Thoracic aorta (tissue), 2 donors: ENCODE measurements around the gene MIGA2. TPM values are rescaled to one million over a fixed set of nuclear protein-coding genes. Genes with fewer than 3 reads are reported as not detected.

ENCODE experiments used
- ATAC-seq: fragments of 150-250 bp; one replicate; pipeline ENCODE4 v1.8.0; 2017; ENCODE audit warnings: low read depth; ENCODE audit not compliant: insufficient number of reproducible peaks, low FRiP score
- DNase-seq: peaks from one replicate; pipeline ENCODE4 v3.0.0-alpha.2; 2020; ENCODE audit warnings: low spot score
- H3K27ac ChIP-seq, 2 donors: fragments of 200-600 bp; sonication (generic); 1 replicate in 1 of 2; 2 replicates in 1 of 2; pipeline ENCODE4 v1.5.1; 2016; ENCODE audit warnings: mild to moderate bottlenecking in 2 of 2, moderate library complexity in 2 of 2
- H3K27me3 ChIP-seq: fragments of 200-600 bp; sonication (generic); replicated peaks from 2 replicates; pipeline ENCODE4 v1.6.0; 2016; ENCODE audit warnings: mild to moderate bottlenecking; ENCODE audit not compliant: insufficient read depth
- H3K36me3 ChIP-seq: fragments of 200-600 bp; sonication (generic); one replicate; pipeline ENCODE4 v1.5.1; 2016
- H3K4me1 ChIP-seq, 2 donors: fragments of 200-600 bp; sonication (generic); 1 replicate in 1 of 2; 2 replicates in 1 of 2; pipeline versions ENCODE4 v1.5.1 to v1.6.0; 2016; ENCODE audit warnings: low read depth in 2 of 2, mild to moderate bottlenecking in 1 of 2; ENCODE audit not compliant: control insufficient read depth in 1 of 2
- H3K4me3 ChIP-seq: fragments of 200-600 bp; sonication (generic); 2 replicates; pipeline ENCODE4 v1.5.1; 2016; ENCODE audit warnings: mild to moderate bottlenecking
- H3K9me3 ChIP-seq: fragments of 200-600 bp; sonication (generic); 2 replicates; pipeline ENCODE4 v1.5.1; 2016
- total RNA-seq, 2 donors: library from RNA; depleted of rRNA; stranded (reverse); fragments of >200 nt; gene quantifications; one replicate each; pipeline versions ENCODE4 v1.1.0 to v1.2.3, GENCODE V29; 2016
- TF ChIP-seq, protein P1 (sequence below): fragments of 200-600 bp; sonication (generic); IDR thresholded peaks from one replicate; pipeline ENCODE4 v1.5.1; 2019; ENCODE audit warnings: antibody characterized with exemption

MIGA2 gene
- total RNA-seq, 2 donors from 2014 or later, result 30.3 to 31.3 TPM

DNA sequence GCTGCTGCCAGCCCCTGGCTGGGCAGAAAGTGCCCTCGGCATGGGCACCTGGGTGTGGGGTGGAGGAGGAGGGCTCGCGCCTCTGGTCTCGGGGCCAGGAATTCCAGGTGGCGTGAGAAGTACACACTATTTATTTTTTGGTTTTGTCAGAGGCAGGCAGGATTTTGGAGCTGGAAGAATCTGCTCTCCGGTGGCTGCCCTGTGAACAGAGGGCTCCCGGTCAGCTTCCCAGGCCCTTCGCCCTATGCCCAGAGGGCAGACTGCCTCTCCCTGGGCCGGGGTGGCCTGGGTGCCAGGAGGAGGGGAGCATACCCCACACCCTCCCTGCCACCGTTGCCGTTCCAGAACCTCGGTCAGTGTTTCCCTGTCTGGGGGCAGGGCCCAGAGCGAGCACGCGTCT, 52.8 kb downstream of the MIGA2 start:
- Histone ChIP-seq H3K9me3 (no peaks in the 10 kb centered on the region), H3K36me3 (peaks cover 18% of the 10 kb centered on the region), H3K4me1 (no peaks in the 10 kb centered on the region), H3K27ac (no peak overlapping the region), H3K27me3 (no peaks in the 10 kb centered on the region), H3K4me3 (no peak overlapping the region)
- TF ChIP-seq, protein P1, sequence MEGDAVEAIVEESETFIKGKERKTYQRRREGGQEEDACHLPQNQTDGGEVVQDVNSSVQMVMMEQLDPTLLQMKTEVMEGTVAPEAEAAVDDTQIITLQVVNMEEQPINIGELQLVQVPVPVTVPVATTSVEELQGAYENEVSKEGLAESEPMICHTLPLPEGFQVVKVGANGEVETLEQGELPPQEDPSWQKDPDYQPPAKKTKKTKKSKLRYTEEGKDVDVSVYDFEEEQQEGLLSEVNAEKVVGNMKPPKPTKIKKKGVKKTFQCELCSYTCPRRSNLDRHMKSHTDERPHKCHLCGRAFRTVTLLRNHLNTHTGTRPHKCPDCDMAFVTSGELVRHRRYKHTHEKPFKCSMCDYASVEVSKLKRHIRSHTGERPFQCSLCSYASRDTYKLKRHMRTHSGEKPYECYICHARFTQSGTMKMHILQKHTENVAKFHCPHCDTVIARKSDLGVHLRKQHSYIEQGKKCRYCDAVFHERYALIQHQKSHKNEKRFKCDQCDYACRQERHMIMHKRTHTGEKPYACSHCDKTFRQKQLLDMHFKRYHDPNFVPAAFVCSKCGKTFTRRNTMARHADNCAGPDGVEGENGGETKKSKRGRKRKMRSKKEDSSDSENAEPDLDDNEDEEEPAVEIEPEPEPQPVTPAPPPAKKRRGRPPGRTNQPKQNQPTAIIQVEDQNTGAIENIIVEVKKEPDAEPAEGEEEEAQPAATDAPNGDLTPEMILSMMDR, result no peak
- DNase-seq (no peak), ATAC-seq (no peak)

- H3K4me1 ChIP-seq, result no peaks in the 10 kb centered on the region
- no peaks in the 10 kb centered on the region for H3K27me3 ChIP-seq
- H3K9me3 ChIP-seq, result no peaks in the 10 kb centered on the region
- DNase-seq (no peak), ATAC-seq (no peak)
- peaks cover 30% of the 10 kb centered on the region for H3K36me3 ChIP-seq
- TF ChIP-seq, protein P1, result no peak
- H3K27ac ChIP-seq, result no peak overlapping the region
- H3K4me3 ChIP-seq, result no peak overlapping the region
Measured at GRCh38 chr9:129093602-129094386, 57.4 kb downstream of the MIGA2 start.

DNA sequence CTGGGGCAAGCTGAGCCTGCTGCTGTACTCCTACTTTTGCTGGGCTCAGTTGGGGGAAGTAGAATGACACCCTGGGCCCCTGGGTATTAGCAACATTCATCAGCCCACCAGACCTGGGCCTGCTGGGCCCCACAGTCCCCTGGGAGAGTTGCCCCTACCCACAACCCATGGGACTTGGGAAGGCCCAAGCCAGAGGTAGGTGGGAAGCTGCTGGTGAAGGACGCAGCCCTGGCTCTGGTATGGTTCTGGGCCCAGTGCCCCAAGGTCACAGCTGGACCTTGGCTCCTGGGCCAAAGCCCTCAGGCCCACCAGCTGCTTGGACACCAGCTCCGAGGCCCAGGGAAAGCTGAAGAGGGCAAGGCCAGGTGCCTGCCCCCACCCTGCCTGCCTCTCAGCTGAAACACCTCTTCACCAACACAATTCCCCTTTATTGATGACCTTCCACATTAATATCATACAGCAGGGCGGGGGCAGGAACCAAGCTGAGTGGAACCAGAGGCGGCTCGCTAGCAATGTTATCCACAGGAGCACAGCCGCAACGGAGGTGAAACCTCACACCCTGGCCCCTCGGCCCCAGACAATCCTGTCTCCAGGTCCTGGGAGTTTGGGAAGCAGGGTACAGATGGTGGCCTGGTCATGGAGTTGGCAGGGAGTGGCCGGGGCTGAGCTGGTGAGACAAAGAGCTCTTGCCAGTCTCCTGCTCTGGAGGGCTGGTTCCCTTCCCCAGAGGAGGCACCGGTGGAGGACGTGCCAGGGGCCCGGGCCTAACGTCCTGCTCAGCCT, 58.2 kb downstream of the MIGA2 start:
- H3K4me3 ChIP-seq, result no peak overlapping the region
- H3K36me3 ChIP-seq, result peaks cover 30% of the 10 kb centered on the region
- no peaks in the 10 kb centered on the region for H3K4me1 ChIP-seq
- H3K9me3 ChIP-seq, result no peaks in the 10 kb centered on the region
- H3K27ac ChIP-seq, result no peak overlapping the region
- no peak for DNase-seq
- ATAC-seq, result no peak
- TF ChIP-seq, protein P1, result no peak
- no peaks in the 10 kb centered on the region for H3K27me3 ChIP-seq

DNA sequence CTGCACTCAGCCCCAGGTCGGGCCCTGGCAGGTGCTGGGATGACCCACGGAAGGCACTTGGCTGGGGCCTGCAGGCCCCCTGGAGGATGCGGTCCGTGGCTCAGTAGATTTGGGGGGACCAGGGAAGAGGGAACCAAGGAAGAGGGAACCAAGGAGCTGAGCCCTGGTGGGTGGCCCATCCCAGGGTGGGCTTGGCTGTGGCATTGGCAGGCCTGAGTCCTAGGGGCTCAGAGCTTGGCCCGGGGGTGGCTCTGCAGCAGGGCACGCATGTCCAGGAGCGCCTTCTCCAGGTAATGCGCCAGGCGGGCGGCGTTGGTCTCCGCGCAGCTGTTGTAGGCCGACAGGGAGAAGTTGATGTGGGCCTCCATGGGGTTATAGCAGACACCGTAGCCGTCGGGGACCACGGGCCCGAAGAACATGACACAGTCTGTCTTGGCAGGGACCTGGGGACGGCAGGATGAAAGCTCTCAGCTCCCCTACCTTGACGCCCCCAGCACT, 58.8 kb downstream of the MIGA2 start:
- DNase-seq, result no peak
- no peak for ATAC-seq
- no peak overlapping the region for H3K27ac ChIP-seq
- no peaks in the 10 kb centered on the region for H3K4me1 ChIP-seq
- H3K36me3 ChIP-seq, result peaks cover 30% of the 10 kb centered on the region
- no peaks in the 10 kb centered on the region for H3K9me3 ChIP-seq
- no peaks in the 10 kb centered on the region for H3K27me3 ChIP-seq
- TF ChIP-seq, protein P1, result no peak
- no peak overlapping the region for H3K4me3 ChIP-seq

DNA sequence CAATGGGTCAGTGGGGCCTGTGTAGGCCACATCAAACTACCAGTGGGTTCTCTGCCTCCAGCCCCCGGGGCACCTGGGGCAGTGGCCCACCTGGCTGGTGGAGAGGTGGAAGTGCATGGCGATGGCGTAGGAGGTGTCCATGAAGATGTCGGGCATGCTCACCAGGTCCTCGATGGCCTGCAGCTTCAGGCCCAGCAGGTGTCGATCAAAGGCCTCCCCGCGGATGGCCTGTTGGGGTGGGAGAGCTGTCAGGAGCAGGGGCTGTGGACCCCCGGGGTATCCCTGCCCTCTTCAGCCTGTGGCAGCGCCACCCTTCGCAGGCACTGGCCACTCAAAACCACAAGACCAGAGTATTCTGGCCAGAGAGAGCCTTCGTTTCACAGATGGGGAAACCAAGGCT, 59.5 kb downstream of the MIGA2 start:
- Histone ChIP-seq H3K4me3 (no peak overlapping the region), H3K36me3 (peaks cover 33% of the 10 kb centered on the region), H3K9me3 (no peaks in the 10 kb centered on the region), H3K4me1 (no peaks in the 10 kb centered on the region), H3K27ac (no peak overlapping the region), H3K27me3 (no peaks in the 10 kb centered on the region)
- TF ChIP-seq, protein P1, result no peak
- ATAC-seq (no peak), DNase-seq (no peak)
